Upper lobe of left lung (tissue), 6 donors: ENCODE results near the gene KHSRP. TPM values are rescaled to one million over a fixed set of nuclear protein-coding genes. Genes with fewer than 3 reads are reported as not detected.

ENCODE experiments used
- ATAC-seq, 2 donors: fragments of 200-7000 bp; cut with Tn5 transposase; one replicate each; pipeline ENCODE4 v1.9.1; 2022; ENCODE audit warnings: mild to moderate bottlenecking in 2 of 2, moderate library complexity in 2 of 2; ENCODE audit not compliant: low FRiP score in 2 of 2
- DNase-seq, 2 donors: peaks; one replicate each; pipeline ENCODE4 v3.0.0-alpha.2; 2019 to 2020
- H3K27ac ChIP-seq, 4 donors: fragments of 200-600 bp; sonication (generic); one replicate each; pipeline ENCODE4 v1.5.1; 2016 to 2019
- H3K27me3 ChIP-seq, 4 donors: fragments of 200-600 bp; sonication (generic); one replicate each; pipeline ENCODE4 v1.5.1; 2017 to 2019
- H3K36me3 ChIP-seq, 4 donors: fragments of 200-600 bp; sonication (generic); one replicate each; pipeline ENCODE4 v1.5.1; 2016 to 2019
- H3K4me1 ChIP-seq, 4 donors: fragments of 200-600 bp; sonication (generic); one replicate each; pipeline ENCODE4 v1.5.1; 2018 to 2019
- H3K4me3 ChIP-seq, 4 donors: fragments of 200-600 bp; sonication (generic); one replicate each; pipeline ENCODE4 v1.5.1; 2017 to 2019; ENCODE audit warnings: mild to moderate bottlenecking in 2 of 4, moderate library complexity in 1 of 4
- H3K9me3 ChIP-seq, 4 donors: fragments of 200-600 bp; sonication (generic); one replicate each; pipeline ENCODE4 v1.5.1; 2018 to 2019
- CTCF ChIP-seq, 6 experiments: fragments of 450-650 bp in 4 of 6; fragments of 200-600 bp in 2 of 6; sonication (generic) in 2 of 6; IDR thresholded peaks; one replicate each; pipeline ENCODE4 v1.5.1; 2016 to 2019; ENCODE audit warnings: antibody characterized with exemption in 6 of 6
- EP300 ChIP-seq, 4 donors: sonication (generic); formaldehyde crosslinking; IDR thresholded peaks; one replicate each; pipeline ENCODE4 v1.5.1; 2017; ENCODE audit warnings: antibody characterized with exemption in 4 of 4, control low read depth in 2 of 4
- POLR2A ChIP-seq, 4 donors: fragments of 450-650 bp; IDR thresholded peaks; one replicate each; pipeline ENCODE4 v1.5.1; 2016 to 2017; ENCODE audit warnings: antibody characterized with exemption in 4 of 4, mild to moderate bottlenecking in 2 of 4
- POLR2AphosphoS5 ChIP-seq, 2 donors: sonication (generic); formaldehyde crosslinking; IDR thresholded peaks; one replicate each; pipeline ENCODE4 v1.5.1; 2017; ENCODE audit warnings: antibody characterized with exemption in 2 of 2
- WGBS, 2 donors: methylation state at CpG; one replicate each; pipeline ENCODE4 v1.1.5; 2017 to 2018; 5-methylcytosine and 5-hydroxymethylcytosine counted together
- total RNA-seq, 6 donors: library from RNA; depleted of rRNA in 4 of 6; stranded (reverse); fragments of >200 nt in 4 of 6; gene quantifications; one replicate each; pipeline versions ENCODE4 v1.1.0 to v1.2.1, GENCODE V29; 2016 to 2021
- donor health status: DM: no; HTN: no; CAD: no; lungs with moderate emphysema.
- donor health status: DM: no; HTN: yes; CAD: no; lungs with severe emphysema.

KHSRP gene
- total RNA-seq, 6 donors from 2014 or later: 115 to 198 (median 133) TPM

GRCh38 chr19:6458695-6459261 is 34.2 kb upstream of the KHSRP start:
- peak in 1 of 2 donors; percentile 43 for DNase-seq

GRCh38 chr19:6457958-6458694 is 33.5 kb upstream of the KHSRP start:
- Histone ChIP-seq H3K27ac (peak overlapping the region in 1 of 4 donors; percentile 85), H3K4me3 (peak overlapping the region in 2 of 4 donors; percentile 84 to 90)
- no peak for DNase-seq

More at GRCh38 chr19:6458695-6459261, 34.2 kb upstream of the KHSRP start:
- Histone ChIP-seq H3K36me3 (peaks cover 0 to 22% (median 9%) of the 10 kb centered on the region in 4 donors), H3K27me3 (peaks cover 0 to 8% (median under 1%) of the 10 kb centered on the region in 4 donors), H3K9me3 (peaks cover 0 to 8% (median 5%) of the 10 kb centered on the region in 4 donors), H3K27ac (peak overlapping the region in 2 of 4 donors; percentile 85 to 91), H3K4me1 (peaks cover 5 to 17% (median 12%) of the 10 kb centered on the region in 4 donors), H3K4me3 (peak overlapping the region; percentile 29 to 90 (median 84))
- no peak for TF ChIP-seq POLR2A (IDR thresholded peaks at IDR 0.05)
- TF ChIP-seq POLR2AphosphoS5 (IDR thresholded peaks at IDR 0.05): no peak
- no peak for TF ChIP-seq CTCF (IDR thresholded peaks at IDR 0.05)
- no peak for TF ChIP-seq EP300 (IDR thresholded peaks at IDR 0.05)
- no peak for ATAC-seq
- WGBS, 2 donors: 35 to 58% methylated on average over 11 to 16 of the region's 16 CpGs

DNA sequence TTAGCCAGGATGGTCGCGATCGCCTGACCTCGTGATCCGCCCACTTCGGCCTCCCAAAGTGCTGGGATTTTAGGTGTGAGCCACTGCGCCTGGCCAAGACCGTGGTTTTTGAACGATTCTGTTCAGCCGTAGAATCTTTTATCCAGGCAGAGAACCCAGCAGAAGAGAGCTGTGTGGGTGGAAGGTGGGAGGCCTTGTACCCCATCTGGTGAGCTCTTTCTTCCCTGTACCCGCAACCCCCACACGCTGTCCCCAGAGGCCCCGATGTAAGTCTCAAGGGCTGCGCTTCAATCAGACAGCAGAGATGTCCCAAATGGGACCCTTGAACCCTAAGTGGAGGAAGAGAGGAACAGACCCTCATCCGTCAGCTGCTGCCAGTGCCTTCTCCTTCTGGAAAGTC is 31.3 kb upstream of the KHSRP start:
- TF ChIP-seq EP300 (IDR thresholded peaks at IDR 0.05) (no peak), CTCF (IDR thresholded peaks at IDR 0.05) (no peak), POLR2AphosphoS5 (IDR thresholded peaks at IDR 0.05) (no peak), POLR2A (IDR thresholded peaks at IDR 0.05) (no peak)
- H3K36me3 ChIP-seq: peaks cover 0 to 28% (median 13%) of the 10 kb centered on the region in 4 donors
- peaks cover 5 to 15% (median 12%) of the 10 kb centered on the region in 4 donors for H3K4me1 ChIP-seq
- WGBS, 2 donors: 95 to 99% methylated on average over 15 of the region's 15 CpGs
- DNase-seq (no peak), ATAC-seq (no peak)
- peaks cover 0 to 10% (median 7%) of the 10 kb centered on the region in 4 donors for H3K9me3 ChIP-seq
- no peak overlapping the region for H3K4me3 ChIP-seq
- no peak overlapping the region for H3K27ac ChIP-seq
- peaks cover 0 to 7% (median 0%) of the 10 kb centered on the region in 4 donors for H3K27me3 ChIP-seq

More at GRCh38 chr19:6457958-6458694, 33.5 kb upstream of the KHSRP start:
- Histone ChIP-seq H3K9me3 (peaks cover 0 to 10% (median 7%) of the 10 kb centered on the region in 4 donors), H3K4me1 (peaks cover 5 to 15% (median 12%) of the 10 kb centered on the region in 4 donors), H3K36me3 (peaks cover 0 to 28% (median 11%) of the 10 kb centered on the region in 4 donors), H3K27me3 (peaks cover 0 to 7% (median 0%) of the 10 kb centered on the region in 4 donors)
- no peak for TF ChIP-seq EP300 (IDR thresholded peaks at IDR 0.05)
- TF ChIP-seq POLR2AphosphoS5 (IDR thresholded peaks at IDR 0.05): no peak
- TF ChIP-seq POLR2A (IDR thresholded peaks at IDR 0.05): no peak
- TF ChIP-seq CTCF (IDR thresholded peaks at IDR 0.05): no peak
- no peak for ATAC-seq
- WGBS, 2 donors: 91 to 93% methylated on average over 14 to 17 of the region's 17 CpGs

DNA sequence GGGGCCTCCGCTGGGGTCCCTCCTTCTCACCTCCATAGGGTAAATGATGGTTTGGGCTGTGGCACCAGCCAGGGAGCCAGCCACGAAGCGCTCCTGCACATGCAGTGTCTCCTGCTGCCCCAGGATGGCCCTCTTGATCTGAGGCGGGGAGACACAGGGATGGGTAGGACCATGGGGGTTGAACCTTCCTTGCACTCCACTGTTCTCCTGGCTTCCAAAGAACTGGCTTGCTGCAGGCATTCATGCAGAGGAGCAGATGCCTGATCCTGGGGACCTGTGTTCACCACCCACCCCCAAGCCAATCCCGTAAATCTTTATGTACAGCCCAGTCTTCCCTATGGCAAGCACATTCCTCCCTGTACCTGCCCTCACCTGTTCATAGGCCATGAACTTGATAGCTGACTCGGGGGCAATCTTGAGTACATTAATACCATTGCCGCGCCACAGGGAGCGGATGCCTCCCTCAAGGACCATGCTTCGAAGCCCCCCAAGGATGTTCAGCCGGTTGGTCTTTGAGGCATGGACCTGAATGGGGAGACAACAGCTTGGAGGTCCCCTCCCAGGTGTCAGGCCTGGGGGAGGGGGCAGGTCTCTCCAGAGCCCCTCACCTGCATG is 29.4 kb upstream of the KHSRP start:
- WGBS, 2 donors: 93 to 99% methylated on average over 9 to 11 of the region's 11 CpGs
- TF ChIP-seq POLR2A (IDR thresholded peaks at IDR 0.05): no peak
- no peak for TF ChIP-seq POLR2AphosphoS5 (IDR thresholded peaks at IDR 0.05)
- TF ChIP-seq EP300 (IDR thresholded peaks at IDR 0.05): no peak
- no peak for TF ChIP-seq CTCF (IDR thresholded peaks at IDR 0.05)
- H3K36me3 ChIP-seq: peaks cover 0 to 28% (median 13%) of the 10 kb centered on the region in 4 donors

More for the DNA sequence above, 29.4 kb upstream of the KHSRP start:
- peaks cover 0 to 10% (median 7%) of the 10 kb centered on the region in 4 donors for H3K9me3 ChIP-seq
- DNase-seq (no peak), ATAC-seq (no peak)
- H3K27me3 ChIP-seq: peaks cover 0 to under 1% (median 0%) of the 10 kb centered on the region in 4 donors
- no peak overlapping the region for H3K27ac ChIP-seq
- H3K4me1 ChIP-seq: peaks cover 4 to 8% (median 5%) of the 10 kb centered on the region in 4 donors
- H3K4me3 ChIP-seq: no peak overlapping the region
